ENCODE results near the gene SORCS2. TPM values are rescaled to one million over a fixed set of nuclear protein-coding genes. Genes with fewer than 3 reads are reported as not detected.

The SORCS2 gene
- total and polyA plus RNA-seq, 2 of the 8 experiments (the other 6 are each of a cell fraction or from before 2014, with no cell fraction given), result 0.36 to 1.8 TPM

DNA sequence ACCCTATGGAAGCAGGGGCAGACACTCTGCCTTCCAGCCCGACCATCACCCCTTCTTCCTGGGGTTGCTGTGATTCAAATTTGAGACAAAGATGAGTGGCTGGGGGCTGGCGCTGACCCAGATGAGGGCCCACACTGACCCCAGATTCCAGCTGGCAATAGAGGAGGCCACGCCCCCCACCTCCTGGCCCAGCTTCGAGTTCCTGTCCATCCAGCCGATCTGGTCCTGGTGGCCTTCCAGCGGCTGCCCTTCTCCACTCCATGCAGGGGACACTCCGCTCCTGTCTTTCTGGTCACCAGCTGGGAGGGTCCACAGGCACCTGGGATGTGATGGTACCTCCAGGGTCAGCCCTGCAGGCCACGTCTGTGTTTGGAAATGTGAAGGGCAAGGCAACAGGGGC lies 340.9 kb downstream of the SORCS2 start (continued):
- TF ChIP-seq, protein P1, sequence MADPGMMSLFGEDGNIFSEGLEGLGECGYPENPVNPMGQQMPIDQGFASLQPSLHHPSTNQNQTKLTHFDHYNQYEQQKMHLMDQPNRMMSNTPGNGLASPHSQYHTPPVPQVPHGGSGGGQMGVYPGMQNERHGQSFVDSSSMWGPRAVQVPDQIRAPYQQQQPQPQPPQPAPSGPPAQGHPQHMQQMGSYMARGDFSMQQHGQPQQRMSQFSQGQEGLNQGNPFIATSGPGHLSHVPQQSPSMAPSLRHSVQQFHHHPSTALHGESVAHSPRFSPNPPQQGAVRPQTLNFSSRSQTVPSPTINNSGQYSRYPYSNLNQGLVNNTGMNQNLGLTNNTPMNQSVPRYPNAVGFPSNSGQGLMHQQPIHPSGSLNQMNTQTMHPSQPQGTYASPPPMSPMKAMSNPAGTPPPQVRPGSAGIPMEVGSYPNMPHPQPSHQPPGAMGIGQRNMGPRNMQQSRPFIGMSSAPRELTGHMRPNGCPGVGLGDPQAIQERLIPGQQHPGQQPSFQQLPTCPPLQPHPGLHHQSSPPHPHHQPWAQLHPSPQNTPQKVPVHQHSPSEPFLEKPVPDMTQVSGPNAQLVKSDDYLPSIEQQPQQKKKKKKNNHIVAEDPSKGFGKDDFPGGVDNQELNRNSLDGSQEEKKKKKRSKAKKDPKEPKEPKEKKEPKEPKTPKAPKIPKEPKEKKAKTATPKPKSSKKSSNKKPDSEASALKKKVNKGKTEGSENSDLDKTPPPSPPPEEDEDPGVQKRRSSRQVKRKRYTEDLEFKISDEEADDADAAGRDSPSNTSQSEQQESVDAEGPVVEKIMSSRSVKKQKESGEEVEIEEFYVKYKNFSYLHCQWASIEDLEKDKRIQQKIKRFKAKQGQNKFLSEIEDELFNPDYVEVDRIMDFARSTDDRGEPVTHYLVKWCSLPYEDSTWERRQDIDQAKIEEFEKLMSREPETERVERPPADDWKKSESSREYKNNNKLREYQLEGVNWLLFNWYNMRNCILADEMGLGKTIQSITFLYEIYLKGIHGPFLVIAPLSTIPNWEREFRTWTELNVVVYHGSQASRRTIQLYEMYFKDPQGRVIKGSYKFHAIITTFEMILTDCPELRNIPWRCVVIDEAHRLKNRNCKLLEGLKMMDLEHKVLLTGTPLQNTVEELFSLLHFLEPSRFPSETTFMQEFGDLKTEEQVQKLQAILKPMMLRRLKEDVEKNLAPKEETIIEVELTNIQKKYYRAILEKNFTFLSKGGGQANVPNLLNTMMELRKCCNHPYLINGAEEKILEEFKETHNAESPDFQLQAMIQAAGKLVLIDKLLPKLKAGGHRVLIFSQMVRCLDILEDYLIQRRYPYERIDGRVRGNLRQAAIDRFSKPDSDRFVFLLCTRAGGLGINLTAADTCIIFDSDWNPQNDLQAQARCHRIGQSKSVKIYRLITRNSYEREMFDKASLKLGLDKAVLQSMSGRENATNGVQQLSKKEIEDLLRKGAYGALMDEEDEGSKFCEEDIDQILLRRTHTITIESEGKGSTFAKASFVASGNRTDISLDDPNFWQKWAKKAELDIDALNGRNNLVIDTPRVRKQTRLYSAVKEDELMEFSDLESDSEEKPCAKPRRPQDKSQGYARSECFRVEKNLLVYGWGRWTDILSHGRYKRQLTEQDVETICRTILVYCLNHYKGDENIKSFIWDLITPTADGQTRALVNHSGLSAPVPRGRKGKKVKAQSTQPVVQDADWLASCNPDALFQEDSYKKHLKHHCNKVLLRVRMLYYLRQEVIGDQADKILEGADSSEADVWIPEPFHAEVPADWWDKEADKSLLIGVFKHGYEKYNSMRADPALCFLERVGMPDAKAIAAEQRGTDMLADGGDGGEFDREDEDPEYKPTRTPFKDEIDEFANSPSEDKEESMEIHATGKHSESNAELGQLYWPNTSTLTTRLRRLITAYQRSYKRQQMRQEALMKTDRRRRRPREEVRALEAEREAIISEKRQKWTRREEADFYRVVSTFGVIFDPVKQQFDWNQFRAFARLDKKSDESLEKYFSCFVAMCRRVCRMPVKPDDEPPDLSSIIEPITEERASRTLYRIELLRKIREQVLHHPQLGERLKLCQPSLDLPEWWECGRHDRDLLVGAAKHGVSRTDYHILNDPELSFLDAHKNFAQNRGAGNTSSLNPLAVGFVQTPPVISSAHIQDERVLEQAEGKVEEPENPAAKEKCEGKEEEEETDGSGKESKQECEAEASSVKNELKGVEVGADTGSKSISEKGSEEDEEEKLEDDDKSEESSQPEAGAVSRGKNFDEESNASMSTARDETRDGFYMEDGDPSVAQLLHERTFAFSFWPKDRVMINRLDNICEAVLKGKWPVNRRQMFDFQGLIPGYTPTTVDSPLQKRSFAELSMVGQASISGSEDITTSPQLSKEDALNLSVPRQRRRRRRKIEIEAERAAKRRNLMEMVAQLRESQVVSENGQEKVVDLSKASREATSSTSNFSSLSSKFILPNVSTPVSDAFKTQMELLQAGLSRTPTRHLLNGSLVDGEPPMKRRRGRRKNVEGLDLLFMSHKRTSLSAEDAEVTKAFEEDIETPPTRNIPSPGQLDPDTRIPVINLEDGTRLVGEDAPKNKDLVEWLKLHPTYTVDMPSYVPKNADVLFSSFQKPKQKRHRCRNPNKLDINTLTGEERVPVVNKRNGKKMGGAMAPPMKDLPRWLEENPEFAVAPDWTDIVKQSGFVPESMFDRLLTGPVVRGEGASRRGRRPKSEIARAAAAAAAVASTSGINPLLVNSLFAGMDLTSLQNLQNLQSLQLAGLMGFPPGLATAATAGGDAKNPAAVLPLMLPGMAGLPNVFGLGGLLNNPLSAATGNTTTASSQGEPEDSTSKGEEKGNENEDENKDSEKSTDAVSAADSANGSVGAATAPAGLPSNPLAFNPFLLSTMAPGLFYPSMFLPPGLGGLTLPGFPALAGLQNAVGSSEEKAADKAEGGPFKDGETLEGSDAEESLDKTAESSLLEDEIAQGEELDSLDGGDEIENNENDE (IDR thresholded peaks at IDR 0.05; ENCODE audit: insufficient replicate concordance, low read length), result no peak
- no peak for TF ChIP-seq JUND (IDR thresholded peaks at IDR 0.05; ENCODE audit: low read length)
- TF ChIP-seq, protein P2, sequence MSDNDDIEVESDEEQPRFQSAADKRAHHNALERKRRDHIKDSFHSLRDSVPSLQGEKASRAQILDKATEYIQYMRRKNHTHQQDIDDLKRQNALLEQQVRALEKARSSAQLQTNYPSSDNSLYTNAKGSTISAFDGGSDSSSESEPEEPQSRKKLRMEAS (IDR thresholded peaks at IDR 0.05), result no peak
- TF ChIP-seq KDM4A (IDR thresholded peaks at IDR 0.05; ENCODE audit: low read depth, low read length, severe bottlenecking), result no peak
- no peak for TF ChIP-seq GABPA (IDR thresholded peaks at IDR 0.05; ENCODE audit: borderline replicate concordance, insufficient read depth, low read length)
- TF ChIP-seq CHD1 (IDR thresholded peaks at IDR 0.05; ENCODE audit: low read depth, low read length), result no peak
- no peak for TF ChIP-seq SIX5 (IDR thresholded peaks at IDR 0.05; ENCODE audit: low read depth, low read length)
- no peak for TF ChIP-seq CBX8 (IDR thresholded peaks at IDR 0.05; ENCODE audit: borderline replicate concordance, low read depth, low read length)
- TF ChIP-seq TBP (IDR thresholded peaks at IDR 0.05; ENCODE audit: low read depth, low read length), result no peak
- no peak for TF ChIP-seq POLR2A (IDR thresholded peaks at IDR 0.05; ENCODE audit: control extremely low read depth in 1 of 2, low read depth in 2 of 2, low read length in 2 of 2)
- no peak for TF ChIP-seq TCF12 (IDR thresholded peaks at IDR 0.05; ENCODE audit: low read depth, low read length)
- TF ChIP-seq CTBP2 (IDR thresholded peaks at IDR 0.05; ENCODE audit: borderline replicate concordance, insufficient read depth, insufficient read length, low read length), result no peak
